Measurements from ENCODE around the gene ADGRG1.

DNA sequence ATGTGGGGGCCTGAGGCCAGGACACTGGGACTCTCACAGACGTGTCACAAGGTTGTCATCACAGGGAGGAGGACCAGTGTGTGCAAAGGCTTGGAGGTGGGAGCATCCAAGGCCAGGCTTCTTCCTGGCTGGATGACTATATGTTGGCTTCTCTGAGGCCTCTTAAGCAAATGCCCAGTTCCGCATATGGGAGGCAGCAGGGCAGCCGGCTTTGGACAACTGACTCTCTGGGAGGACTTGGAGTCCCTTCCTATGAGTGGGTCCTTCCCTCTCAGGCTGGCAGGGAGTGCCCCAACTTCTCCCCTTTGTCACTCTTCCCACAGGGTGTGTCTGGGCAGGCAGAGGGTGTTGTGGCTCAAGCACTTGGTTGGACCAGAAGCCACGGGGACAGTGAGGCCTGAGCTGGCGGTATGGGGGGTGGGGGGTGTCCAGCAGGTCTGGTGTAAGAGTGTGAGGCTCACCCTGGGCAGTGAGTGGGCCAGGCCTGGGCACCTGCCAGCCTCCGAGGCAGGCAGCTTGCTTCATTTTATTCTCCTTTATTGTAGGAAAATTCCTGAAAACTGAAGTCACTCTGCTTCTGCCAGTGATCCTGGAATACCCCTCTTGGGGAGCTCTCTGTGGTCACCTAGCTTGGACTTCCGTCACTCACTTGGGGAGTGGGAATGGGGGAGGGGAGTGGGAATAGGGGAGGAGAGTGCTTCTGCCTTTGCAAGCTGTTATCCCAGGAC lies 14.9 kb downstream of the ADGRG1 start:
- TF ChIP-seq, protein P1, sequence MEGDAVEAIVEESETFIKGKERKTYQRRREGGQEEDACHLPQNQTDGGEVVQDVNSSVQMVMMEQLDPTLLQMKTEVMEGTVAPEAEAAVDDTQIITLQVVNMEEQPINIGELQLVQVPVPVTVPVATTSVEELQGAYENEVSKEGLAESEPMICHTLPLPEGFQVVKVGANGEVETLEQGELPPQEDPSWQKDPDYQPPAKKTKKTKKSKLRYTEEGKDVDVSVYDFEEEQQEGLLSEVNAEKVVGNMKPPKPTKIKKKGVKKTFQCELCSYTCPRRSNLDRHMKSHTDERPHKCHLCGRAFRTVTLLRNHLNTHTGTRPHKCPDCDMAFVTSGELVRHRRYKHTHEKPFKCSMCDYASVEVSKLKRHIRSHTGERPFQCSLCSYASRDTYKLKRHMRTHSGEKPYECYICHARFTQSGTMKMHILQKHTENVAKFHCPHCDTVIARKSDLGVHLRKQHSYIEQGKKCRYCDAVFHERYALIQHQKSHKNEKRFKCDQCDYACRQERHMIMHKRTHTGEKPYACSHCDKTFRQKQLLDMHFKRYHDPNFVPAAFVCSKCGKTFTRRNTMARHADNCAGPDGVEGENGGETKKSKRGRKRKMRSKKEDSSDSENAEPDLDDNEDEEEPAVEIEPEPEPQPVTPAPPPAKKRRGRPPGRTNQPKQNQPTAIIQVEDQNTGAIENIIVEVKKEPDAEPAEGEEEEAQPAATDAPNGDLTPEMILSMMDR (IDR thresholded peaks at IDR 0.05) = no peak
- TF ChIP-seq ZFX (IDR thresholded peaks at IDR 0.05; ENCODE audit: borderline replicate concordance) = no peak
